HG03175 (cell line): ENCODE data around the gene TAF3.

ENCODE experiments used
- ATAC-seq: cut with Tn5 transposase; IDR thresholded peaks from one replicate; pipeline ENCODE4 v1.9.1; 2021; ENCODE audit warnings: mild to moderate bottlenecking, moderate library complexity; ENCODE audit not compliant: unreplicated experiment

TAF3 gene

DNA sequence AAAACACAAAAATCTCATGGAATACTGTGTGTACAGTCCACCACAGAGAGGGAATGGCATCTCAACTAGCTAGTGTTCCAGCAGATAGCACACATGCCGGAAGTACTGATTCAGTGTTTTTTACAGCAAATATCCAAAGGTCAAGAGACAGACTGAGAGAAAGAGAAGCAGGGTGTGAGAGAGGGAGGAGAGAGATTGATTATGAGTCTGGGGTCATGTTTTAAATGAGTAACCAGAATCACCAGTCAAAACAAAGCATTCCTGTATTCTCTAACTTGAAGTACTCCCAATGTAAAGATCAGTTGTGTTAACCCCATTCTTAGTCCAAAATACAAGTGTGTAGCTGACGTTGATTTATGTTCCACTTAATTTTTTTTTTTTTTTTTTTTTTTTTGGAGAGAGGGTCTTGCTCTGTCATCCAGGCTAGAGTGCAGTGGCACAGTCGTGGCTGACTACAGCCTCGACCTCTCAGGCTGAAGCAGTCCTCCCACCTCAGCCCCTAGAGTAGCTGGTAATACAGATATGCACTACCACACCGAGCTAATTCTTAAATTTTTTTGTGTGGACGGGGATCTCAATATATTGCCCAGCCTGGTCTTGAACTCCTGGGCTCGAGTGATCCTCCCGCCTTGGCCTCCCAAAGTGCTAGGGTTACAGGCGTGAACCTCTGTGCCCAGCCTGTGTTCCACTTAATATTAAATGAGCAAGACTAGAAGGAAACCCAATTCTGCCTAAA is 114.2 kb downstream of the TAF3 start:
- no peak for ATAC-seq

- ATAC-seq = no peak
These were observed 115.0 kb downstream of the TAF3 start for GRCh38 chr10:7933262-7933661.

DNA sequence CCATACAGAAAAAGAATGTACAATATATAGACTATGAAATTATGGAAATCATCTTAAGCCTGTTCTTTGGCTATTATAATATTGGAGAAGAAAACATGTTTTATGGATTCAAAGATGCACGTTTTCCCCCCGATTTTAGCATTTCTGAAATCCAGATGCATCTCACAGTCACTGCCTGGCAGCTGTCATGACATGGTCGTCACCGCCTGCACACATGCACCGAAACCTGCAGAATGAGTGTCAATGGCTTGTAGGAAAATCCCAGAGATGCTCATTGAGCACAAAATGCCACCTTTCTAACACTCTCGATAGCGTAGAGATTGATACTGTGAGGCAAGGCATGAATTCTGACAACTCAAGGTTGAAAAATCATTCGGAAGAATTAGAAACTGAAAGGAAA is 115.5 kb downstream of the TAF3 start:
- no peak for ATAC-seq

DNA sequence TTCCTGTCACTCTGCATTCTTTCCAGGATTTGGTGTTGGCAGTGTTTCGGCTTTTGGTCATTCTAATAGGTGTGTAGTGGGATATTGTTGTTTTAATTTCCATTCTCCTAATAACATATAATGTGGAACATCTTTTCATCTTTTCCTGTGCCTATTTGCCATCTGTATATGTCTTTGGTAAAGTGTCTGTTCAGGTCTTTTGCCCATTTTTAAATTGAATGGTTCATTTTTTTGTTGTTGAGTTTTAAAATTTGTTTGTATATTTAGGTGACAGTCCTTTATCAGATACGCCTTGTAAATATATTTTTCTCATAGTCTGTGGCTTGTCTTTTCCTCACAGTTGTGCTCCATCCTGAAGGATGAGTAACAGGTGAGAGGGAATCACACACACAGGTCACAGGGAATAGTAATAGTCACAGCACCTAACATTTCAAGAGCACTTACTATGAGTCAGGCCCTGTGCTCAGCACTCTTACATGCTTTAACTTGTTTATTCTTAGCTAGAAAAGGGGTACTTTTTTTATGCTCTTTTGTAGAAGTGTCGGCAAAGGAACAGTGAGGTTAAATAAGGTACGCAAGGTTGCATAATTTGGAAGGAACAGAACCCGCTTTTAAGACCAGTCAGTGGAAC is 119.1 kb downstream of the TAF3 start:
- ATAC-seq = no peak

DNA sequence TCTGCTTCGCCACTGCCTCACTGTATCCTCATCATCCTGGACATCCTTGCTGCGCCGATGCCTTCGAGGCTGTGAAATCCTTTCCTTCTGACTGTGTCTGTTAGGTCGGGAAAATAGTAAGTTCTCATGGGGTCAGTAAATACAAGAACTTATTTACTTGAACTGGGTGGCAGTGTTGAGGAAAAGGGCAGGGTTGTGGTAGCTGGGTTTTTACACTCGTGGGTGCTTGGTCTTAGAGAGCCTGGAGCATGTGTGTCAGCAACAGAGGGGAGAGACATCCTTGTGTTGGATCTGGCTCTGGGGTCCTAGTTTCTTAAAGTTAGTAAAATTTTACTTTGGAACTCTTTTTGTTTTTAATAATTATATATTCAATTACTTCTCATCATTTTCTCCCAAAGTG is 123.3 kb downstream of the TAF3 start:
- ATAC-seq = no peak

DNA sequence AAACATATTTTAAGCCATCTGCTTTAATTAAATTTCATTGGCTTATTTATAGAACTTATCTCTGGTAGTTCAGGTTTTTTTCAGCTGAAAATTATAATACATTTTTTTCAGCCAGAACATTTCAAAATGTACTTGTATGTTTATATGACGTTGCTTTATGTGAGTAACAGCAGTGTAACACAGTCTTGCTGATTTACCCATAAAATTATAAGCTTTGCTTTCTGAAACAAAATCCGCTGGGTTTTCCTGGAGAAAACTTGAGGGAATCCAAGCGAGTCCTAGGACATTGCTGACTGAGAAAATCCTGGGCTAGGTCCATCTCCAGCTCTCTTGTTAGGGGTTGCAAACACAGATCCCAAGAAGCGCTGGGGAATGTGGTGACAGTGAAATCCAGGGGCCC is 124.0 kb downstream of the TAF3 start:
- ATAC-seq = no peak

GRCh38 chr10:7942859-7943258 is 124.6 kb downstream of the TAF3 start:
- no peak for ATAC-seq

- ATAC-seq = no peak
These were observed 125.8 kb downstream of the TAF3 start for GRCh38 chr10:7944215-7944480.

DNA sequence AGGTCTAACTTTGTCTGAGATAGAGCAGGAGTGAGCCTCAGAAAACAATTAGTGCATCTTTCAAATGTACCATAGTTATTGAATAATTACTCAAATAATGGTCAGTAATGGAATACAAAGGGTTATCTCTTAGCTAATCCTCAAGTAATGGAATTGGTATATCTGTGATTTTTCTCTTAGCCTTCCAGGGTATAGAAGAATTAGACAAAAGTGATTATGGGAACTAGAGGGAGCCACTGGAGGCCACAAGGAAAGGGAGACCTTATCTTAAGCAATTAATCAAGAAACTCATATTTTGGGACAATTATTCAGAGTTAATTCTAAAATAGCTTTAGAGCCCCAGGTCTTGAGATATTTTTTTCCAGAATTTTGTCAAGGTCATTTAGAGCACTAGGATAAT is 126.2 kb downstream of the TAF3 start:
- ATAC-seq = no peak

- ATAC-seq = no peak
These were observed 126.7 kb downstream of the TAF3 start for GRCh38 chr10:7945034-7945433.

DNA sequence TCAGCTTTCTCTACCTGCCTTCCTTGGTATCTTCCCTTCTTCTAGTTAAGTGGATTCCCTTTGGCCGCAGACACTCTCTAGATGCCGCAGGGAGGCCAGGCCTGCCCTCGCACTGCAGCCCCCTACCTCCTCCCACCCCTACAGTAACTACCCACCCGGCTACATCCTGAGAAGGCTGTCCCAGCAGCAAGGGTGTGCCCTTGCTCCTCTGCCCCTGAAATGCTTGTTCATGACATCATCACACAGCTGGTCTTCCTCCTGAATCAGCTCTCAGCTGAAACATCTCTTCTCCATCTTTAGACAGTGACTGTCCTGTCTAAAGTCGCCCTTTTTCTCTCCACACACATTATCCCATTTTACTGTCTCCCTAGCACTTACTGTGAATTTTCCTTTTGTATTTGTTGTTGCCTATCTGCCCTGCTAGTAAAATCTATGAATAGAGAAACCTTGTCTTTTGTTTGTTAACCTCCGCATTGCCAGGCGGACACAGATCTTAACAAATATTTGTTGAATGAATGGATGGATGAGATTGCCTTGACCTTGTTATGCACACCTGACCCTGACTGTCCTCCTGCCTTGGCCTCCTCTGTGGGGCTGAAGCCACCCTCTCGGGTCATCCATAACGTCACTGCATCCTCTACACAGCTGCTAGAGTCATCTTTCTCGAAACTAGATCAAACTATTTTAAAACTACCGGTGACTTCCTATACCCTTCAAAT is 127.3 kb downstream of the TAF3 start:
- ATAC-seq = no peak

GRCh38 chr10:7948371-7949000 is 130.2 kb downstream of the TAF3 start:
- no peak for ATAC-seq

DNA sequence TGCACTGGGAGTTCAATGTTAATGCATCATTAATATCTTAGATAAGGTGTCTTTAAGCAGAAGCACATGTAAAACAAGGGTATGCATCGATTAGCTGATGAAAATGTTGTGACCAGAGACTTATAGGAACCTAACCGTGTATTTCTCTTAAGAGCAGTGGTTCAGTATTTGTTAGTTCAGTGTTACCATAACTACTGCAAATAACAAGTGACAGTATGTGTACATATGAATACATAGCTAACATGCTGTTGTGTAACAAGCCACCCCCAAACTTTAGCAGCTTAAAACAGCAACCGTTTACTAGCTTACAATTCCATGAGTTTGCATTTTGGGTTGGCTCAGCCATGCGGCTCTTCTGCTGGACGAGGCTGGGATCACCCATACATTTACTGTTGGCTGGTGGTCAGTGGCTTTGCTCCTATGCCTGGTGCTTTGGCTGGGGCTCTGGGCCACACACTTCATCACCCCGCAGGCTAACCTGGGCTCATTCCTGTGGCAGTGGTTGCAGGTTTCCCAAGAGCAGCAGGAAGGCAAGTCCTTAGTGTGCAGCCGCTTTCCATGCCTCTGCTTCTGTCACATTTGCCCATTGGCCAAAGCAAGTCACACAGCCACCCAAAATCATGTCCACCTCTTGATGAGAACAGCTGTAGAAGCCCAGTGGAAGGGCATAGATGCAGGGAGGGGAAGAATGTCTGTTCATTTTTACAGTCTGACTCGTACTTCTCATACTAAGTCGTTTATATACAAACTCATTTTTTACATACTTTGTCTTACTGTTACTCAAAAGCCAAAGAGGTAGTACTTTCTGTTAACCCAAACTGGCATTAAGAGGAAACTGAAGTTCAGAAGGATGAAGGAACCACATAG is 132.9 kb downstream of the TAF3 start:
- no peak for ATAC-seq

GRCh38 chr10:7952266-7952665 is 134.0 kb downstream of the TAF3 start:
- ATAC-seq = no peak

- ATAC-seq = no peak
These were observed 135.1 kb downstream of the TAF3 start for GRCh38 chr10:7953447-7953846.

- no peak for ATAC-seq
These were observed 137.1 kb downstream of the TAF3 start for GRCh38 chr10:7955446-7955845.

- ATAC-seq = peak; percentile 99
These were observed 138.2 kb downstream of the TAF3 start for GRCh38 chr10:7956508-7956907.

DNA sequence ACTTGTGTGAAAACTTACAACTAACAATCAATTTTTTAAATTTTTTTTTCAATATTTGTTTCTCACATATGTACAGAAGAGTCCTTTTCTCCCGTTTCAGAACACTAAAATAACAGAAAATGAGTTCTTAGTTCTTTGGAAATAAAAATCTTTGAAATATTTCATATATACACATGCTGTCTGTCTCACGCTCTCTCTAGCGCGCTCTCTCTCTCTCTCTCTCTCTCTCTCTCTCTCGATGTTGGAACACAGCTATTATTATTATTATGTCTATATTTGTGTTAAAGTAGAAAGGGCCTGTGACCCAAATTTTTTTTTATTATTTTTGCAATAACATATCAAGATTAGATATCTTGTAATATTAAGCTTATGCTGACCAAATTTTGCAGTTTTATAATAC is 139.3 kb downstream of the TAF3 start:
- no peak for ATAC-seq

GRCh38 chr10:7958442-7958841 is 140.1 kb downstream of the TAF3 start:
- ATAC-seq = no peak

DNA sequence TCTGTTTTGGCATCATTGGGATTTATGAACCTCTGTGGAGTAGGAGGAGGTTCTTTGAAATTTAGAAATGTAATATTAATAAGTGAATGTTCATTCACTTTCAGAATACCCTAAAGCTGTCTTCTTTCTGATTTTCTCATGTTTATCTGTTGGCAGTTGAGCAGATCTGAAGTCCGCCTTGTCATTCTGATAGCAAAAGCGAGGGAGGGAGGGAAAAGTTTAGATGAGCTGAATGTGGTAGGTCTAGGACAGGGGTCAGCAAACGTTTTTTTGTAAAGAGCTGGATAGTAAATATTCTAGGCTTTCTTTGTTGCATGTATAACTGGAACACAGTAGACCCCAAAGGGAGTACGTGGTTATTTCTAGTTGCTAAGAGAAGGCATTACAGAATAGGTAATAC is 141.8 kb downstream of the TAF3 start:
- ATAC-seq = no peak

- ATAC-seq = no peak
These were observed 144.3 kb downstream of the TAF3 start for GRCh38 chr10:7962592-7962991.
